GM23248 (cell line): ENCODE results near the gene DGKI.

ENCODE experiments used
- EZH2 ChIP-seq: fragments of 200-600 bp; sonication (generic); IDR thresholded peaks from 2 replicates; pipeline ENCODE4 v1.6.1; 2018; ENCODE audit warnings: antibody characterized with exemption, mild to moderate bottlenecking; ENCODE audit not compliant: insufficient read depth, poor library complexity, severe bottlenecking
- EZH2phosphoT487 ChIP-seq: fragments of 200-600 bp; sonication (generic); IDR thresholded peaks from 2 replicates; pipeline ENCODE4 v1.6.1; 2018; ENCODE audit warnings: antibody characterized with exemption, moderate library complexity, mild to moderate bottlenecking, low read depth; ENCODE audit not compliant: insufficient read depth

DNA sequence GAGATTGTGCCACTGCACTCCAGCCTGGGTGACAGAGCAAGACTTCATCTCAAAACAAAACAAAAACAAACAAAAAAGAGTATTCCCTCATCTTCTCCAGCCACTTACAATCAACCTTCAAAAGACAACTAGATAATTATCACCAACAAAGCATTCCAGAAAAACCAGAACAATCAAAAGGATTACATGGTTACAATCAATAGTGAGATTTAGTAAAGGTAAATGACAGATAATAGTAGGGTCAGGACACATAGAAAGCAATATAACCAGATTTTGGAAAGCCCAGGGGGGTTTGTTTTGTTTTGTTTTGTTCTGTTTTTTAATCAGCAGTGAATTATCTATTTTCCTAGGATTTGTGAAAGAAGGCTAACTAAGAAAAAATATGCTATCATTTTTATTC lies 412.2 kb downstream of the DGKI start:
- TF ChIP-seq EZH2 (no peak), EZH2phosphoT487 (no peak)
